DMS 273 (cell line): ENCODE results near the gene ATAD3C.
"Not testable (repeated sequence)": the region's sequence is repeated elsewhere in the genome, so short reads cannot be mapped to it uniquely, and the experiment has no call there.

Experiments
- DNase-seq: peaks from one replicate; lab custom pipeline; 2025; ENCODE audit not compliant: unreplicated experiment; lab: John Stamatoyannopoulos, UW

Gene ATAD3C, protein sequence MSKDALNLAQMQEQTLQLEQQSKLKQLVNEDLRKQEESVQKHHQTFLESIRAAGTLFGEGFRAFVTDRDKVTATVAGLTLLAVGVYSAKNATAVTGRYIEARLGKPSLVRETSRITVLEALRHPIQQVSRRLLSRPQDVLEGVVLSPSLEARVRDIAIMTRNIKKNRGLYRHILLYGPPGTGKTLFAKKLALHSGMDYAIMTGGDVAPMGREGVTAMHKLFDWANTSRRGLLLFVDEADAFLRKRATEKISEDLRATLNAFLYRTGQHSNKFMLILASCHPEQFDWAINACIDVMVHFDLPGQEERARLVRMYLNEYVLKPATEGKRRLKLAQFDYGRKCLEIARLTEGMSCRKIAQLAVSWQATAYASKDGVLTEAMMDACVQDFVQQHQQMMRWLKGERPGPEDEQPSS

DNA sequence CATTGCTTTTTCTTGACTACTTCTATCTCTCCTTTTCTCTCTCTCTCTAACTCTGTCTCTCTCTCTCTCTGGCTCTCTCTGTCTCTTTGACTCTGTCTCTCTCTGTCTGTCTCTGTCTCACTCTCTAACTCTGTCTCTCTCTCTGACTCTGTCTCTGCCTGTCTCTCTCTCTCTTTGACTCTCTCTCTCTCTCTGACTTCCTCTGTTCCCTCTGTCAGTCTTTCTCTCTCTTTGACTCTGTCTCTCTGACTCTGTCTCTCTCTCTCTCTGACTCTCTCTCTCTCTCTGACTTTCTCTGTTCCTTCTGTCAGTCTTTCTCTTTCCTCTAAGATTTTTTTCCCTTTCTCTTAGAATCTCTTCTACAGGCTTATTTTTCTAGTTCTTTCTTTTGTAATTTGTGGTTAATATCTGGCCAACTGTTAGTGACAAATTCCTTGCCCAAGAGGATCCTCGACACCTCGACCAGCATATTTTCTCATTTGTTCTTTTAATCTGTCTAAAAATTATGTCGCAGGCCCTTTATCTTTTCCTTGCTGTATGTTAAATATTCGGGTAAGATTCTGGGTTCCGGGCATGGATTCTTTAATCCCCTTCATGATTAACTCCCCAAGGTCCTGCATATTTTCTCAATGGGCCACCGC is at the start of gene ATAD3C:
TSS of gene ATAD3C (plus strand) at position 591 of the 641 bp plus-strand sequence. CDS start 995 bp downstream, outside the sequence.
- no peak for DNase-seq

- DNase-seq: no peak
Observed at GRCh38 chr1:1399872-1400575, 49.5 kb upstream of the ATAD3C start.

- no peak for DNase-seq
Observed at GRCh38 chr1:1400576-1401456, 48.7 kb upstream of the ATAD3C start.

DNA sequence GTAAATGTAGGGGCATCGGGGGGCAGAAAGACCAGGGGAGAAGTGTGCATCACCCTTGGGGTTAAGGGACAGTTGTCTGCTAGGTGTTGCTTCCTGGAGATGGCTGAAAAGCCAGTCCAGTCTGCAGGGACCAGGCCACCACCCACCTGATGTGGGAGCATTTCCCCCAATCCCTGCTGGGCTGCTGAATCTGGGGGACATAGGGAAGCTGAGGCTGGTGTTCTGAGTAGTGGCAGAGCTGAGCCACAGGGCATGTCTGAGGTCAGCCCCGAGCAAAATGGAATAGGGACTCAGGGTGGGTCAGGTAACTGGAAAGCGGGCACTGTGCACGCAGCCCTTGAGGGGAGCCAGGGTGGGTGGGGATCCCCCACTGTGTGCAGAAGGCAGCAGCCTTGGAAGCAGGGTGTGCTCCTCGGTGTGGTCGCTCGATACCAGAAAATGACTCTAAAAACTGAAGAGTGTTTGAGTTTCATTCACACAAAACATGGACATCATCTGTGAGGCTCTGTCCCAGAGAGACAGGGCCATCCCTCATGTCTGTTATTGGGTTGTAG is 48.0 kb upstream of the ATAD3C start:
- DNase-seq: no peak

DNA sequence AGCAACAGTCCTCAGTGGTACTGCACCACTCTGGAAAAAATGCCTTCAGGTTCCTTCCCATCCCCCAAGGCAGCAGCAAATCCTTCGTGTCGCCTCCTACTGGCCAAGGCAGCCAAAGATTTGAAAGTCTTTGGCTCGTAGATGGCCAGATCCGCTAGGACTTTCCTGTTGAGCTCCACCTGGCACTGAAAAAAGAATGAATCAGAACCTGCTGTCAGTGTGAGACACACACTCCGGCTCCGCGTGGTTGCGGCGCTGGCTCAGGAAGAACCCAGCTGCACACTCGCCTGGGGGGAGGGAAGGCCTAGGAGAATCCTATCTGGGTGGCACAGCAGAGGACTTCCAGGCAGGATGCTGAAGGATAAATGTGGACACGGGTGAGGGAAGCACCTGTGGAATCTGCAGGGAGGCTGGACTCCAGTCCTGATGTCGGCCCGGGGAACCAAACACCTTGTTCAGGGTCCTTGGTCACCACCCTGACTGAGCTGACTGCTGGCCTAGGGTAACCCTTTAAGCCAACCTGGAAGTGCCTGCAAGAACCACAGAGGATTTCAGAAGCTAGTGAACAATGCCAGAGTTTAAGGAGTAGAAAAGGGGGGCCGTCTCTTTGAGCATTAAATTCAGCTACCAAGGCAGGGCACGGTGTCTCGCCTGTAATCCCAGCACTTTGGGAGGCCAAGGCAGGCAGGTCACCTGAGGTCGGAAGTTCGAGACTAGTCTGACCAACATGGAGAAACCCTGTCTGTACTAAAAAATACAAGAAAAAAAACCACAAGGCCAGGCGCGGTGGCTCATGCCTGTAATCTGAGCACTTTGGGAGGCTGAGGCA is 47.2 kb upstream of the ATAD3C start:
- peak; percentile 94 for DNase-seq

DNA sequence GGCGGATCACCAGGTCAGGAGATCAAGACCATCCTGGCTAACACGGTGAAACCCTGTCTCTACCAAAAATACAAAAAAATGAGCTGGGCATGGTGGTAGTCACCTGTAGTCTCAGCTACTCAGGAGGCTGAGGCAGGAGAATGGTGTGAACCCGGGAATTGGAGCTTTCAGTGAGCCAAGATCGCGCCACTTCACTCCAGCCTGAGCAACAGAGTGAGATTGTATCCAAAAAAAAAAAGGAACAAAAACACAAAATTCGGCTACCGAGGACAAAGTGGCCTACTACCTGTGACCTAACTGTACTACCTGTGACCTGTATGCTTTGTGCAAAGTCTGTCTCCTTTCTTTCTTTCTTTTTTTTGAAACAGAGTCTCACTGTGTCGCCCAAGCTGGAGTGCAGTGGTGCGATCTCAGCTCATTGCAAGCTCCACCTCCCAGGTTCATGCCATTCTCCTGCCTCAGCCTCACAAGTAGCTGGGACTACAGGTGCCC is 46.5 kb upstream of the ATAD3C start:
- not testable (repeated sequence) for DNase-seq

- DNase-seq: no peak
Observed at GRCh38 chr1:1403653-1404052, 45.8 kb upstream of the ATAD3C start.

DNA sequence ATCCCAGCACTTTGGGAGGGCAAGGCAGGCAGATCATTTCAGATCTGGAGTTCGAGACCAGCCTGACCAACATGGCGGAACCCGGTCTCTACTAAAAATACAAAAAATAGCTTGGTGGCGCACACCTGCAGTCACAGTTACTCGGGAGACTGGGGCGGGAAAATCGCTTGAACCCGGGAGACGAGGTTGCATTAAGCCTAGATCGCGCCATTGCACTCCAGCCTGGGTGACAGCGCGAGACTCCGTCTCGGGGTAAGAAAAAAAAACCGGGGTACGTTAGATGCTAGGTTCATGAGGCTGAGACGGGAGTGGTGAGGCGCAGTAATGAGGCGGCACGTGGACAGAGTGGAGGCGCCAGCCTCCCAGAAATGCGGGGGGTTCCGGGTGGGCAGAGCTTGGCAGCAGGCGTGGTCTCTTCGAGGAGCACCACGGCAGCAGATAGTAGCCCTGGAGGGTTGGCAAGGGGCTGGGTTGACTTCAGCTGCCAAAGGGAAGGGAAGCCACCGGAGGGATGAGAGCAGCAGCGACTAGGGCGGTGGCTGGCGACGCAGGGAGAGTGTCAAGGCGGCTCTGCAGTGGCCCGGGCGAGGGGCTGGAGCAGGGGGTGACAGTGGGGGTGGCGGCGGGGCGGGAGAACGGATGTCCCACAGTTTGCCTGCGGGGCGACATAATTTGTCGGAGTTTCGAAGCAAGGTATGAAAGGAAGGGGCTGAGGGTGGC is 43.2 kb upstream of the ATAD3C start:
- DNase-seq: no peak

DNA sequence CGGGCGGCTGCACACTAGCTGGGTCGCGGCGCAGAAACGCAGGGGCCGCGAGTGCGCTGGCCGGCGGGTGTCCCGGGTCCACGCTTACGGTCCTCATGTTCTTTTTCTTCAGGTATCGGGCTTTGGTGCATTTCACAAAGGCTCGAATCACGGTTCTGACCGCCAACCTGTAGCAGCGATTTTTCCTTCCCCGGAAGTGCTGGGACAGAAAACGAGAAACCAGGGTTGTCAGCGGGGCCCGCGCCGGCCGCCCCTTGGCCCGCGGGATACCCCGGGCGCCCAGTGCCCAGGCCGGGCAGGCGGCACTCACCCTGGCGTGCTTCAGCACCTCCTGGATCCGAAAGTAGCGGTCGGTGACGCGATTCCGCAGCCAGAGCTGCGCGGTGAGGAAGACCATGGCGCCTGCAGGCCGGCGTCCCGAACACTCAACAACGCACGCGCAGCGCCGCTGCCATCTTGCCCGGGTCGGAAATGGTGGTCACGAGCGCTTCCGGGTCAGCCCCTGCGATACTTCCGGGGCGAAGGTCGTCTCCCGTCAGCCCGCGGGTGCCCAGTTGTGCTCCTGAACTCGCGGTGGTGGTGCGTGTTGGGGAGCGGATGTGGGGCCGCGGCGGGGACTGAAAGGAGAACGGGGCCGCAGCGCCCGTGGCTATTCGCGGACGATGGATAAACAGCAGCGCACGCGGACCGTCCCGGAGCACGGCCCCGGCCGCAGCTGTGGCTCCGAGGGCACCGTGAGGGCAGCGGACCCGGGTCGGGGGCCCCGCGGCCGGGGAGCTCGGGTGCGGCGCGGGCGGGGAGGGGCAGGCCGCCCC is 42.5 kb upstream of the ATAD3C start, which contains the start of gene MRPL20:
TSS of gene MRPL20 (minus strand) at position 473 of the 815 bp plus-strand sequence. CDS start at position 397, 76 bp downstream.
- DNase-seq: peak; percentile 96

- DNase-seq: peak; percentile 70
Observed at GRCh38 chr1:1407636-1408318, 41.7 kb upstream of the ATAD3C start.

DNA sequence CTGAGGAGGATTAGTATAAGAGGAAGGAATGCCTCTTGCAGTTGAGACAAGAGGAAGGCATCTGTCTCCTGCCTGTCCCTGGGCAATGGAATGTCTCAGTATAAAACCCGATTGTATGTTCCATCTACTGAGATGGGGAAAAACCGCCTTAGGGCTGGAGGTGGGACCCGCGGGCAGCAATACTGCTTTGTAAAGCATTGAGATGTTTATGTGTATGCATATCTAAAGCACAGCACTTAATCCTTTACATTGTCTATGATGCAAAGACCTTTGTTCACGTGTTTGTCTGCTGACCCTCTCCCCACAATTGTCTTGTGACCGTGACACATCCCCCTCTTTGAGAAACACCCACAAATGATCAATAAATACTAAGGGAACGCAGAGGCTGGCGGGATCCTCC is 39.3 kb upstream of the ATAD3C start:
- not testable (repeated sequence) for DNase-seq

GRCh38 chr1:1411626-1412025 is 37.9 kb upstream of the ATAD3C start:
- DNase-seq: no peak

DNA sequence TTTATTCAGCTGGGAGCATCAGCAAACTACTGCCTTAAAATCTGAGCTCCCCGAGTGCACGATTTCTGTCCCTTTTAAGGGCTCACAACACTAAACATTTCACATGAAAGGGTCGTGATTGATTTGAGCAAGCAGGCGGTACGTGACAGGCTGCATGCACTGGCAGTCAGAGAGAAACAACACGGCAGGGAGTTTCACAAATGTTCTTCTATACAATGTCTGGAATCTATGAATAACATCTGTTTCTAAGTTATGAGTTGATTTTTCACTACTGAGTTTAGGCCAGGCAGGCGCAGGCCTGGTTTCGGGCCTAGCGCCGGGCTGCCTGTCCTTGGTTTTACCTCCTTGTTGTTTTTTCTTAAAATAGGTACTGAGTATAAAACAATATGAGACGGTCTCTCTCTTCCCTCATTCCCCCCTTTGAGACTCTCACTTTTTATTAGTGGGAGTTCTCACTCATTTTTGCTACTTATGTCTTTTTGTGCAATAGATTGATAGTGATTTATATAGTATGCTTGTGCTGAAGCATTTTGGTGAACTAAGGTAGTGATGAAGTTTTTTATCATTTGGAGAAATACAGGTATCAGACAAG is 37.1 kb upstream of the ATAD3C start:
- not testable (repeated sequence) for DNase-seq

GRCh38 chr1:1415751-1416150 is 33.7 kb upstream of the ATAD3C start:
- DNase-seq: no peak

GRCh38 chr1:1417396-1417795 is 32.1 kb upstream of the ATAD3C start:
- not testable (repeated sequence) for DNase-seq

DNA sequence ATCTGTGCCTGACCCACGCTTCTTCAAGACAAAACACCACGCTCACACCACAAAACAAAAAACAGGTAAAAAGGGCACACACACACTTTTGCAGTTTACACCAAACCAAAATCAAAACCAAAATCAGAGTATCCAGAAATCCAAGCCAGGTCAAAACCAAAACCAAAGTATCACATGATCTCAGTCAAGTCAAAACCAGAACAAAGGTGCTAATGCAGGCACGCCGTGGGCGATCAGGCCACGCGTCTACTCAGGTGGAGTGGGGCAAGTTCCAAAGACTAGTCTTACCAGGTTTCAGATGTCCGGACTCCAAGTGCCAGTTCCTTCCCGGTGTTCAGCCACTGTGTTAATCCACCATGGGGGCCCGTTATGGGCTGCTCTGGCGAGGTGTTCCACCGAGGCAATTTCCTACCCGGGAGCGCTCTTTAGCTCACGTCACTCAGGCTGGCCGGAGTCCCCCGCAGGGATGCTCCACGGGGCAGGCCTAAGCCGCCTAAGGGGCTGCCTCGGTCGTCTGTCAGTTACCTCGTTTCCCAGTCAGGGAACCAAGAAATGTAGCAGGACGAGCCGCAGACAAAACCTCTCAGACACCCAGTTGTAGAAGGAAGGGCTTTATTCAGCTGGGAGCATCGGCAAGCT is 31.5 kb upstream of the ATAD3C start:
- DNase-seq: not testable (repeated sequence)
